Measurements from ENCODE around the gene CAPZA1. TPM values are rescaled to one million over a fixed set of nuclear protein-coding genes. Genes with fewer than 3 reads are reported as not detected.

CAPZA1 gene
- total RNA-seq, 1 experiment from 2014 or later, result 97.5 TPM

DNA sequence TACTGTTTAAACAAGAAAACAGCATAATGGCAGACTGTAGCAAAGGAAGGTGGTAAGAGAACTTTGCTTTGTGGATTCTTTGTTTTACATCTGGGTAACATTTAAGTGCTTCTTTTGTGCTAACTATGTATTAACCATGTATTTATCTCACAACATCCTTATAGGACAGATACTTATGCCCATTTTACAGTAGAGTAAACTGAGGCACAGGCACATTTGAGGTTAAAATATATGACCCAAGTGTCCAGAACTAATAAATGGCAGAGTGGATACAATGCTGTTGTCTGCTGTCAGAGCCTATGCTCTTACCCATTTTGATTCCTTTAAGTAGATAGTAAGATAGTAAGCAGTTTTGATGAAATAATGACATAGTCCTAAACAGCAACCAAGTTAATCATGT lies 7.3 kb downstream of the CAPZA1 start (continued):
- TF ChIP-seq, protein P1, sequence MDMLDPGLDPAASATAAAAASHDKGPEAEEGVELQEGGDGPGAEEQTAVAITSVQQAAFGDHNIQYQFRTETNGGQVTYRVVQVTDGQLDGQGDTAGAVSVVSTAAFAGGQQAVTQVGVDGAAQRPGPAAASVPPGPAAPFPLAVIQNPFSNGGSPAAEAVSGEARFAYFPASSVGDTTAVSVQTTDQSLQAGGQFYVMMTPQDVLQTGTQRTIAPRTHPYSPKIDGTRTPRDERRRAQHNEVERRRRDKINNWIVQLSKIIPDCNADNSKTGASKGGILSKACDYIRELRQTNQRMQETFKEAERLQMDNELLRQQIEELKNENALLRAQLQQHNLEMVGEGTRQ (CRISPR knock-in tag; IDR thresholded peaks at IDR 0.05), result no peak

DNA sequence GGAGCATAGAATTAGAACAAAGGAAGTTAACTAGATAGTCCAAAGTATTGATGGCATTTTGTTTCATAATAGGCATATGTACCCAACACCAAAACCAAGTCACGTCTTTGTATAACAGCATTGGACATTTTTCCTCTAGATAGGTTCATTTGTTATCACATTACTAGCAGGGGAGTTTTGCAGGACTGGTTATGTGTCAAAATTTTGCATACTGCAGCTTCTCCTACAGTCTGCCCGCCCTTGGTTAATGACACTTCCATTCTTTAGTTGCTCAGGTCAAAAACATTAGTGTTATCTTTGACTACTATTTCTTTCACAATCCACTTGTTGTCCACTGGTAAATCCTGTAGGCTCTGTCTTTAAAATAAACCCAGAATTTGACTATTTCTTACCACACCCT lies 8.9 kb downstream of the CAPZA1 start:
- H3K4me3 Mint-ChIP-seq, result no peak overlapping the region
- H3K9me3 Mint-ChIP-seq, result no peaks in the 10 kb centered on the region
- no peaks in the 10 kb centered on the region for H3K27me3 Mint-ChIP-seq (ENCODE audit: low read depth)
- H3K4me1 Mint-ChIP-seq, result no peaks in the 10 kb centered on the region
- H3K36me3 Mint-ChIP-seq, result peaks cover 6% of the 10 kb centered on the region; the same call in 1 of the 2 replicates
- ChIA-PET POLR2A (no interaction called here), CTCF (no interaction called here)
- TF ChIP-seq NFATC4 (CRISPR knock-in tag; IDR thresholded peaks at IDR 0.05) (no peak), ELF4 (CRISPR knock-in tag; IDR thresholded peaks at IDR 0.05; ENCODE audit: low read depth) (no peak), RELA (CRISPR knock-in tag; IDR thresholded peaks at IDR 0.05; ENCODE audit: borderline replicate concordance) (no peak), ZNF138 (CRISPR knock-in tag; conservative IDR thresholded peaks at IDR 0.05) (no peak), TEAD1 (CRISPR knock-in tag; IDR thresholded peaks at IDR 0.05) (no peak), ZNF263 (CRISPR knock-in tag; IDR thresholded peaks at IDR 0.05; ENCODE audit: low read depth) (no peak), GRHL2 (CRISPR knock-in tag; IDR thresholded peaks at IDR 0.05; ENCODE audit: insufficient replicate concordance, severe bottlenecking) (no peak), ESRRA (CRISPR knock-in tag; IDR thresholded peaks at IDR 0.05; ENCODE audit: borderline replicate concordance) (no peak), JUN (CRISPR knock-in tag; IDR thresholded peaks at IDR 0.05) (no peak), KAT7 (CRISPR knock-in tag; IDR thresholded peaks at IDR 0.05; ENCODE audit: borderline replicate concordance) (no peak), HMGA2 (CRISPR knock-in tag; IDR thresholded peaks at IDR 0.05) (no peak), TP53 (CRISPR knock-in tag; IDR thresholded peaks at IDR 0.05) (no peak), ZNF317 (CRISPR knock-in tag; IDR thresholded peaks at IDR 0.05; ENCODE audit: borderline replicate concordance, low read depth) (no peak)
- TF ChIP-seq, protein P2, sequence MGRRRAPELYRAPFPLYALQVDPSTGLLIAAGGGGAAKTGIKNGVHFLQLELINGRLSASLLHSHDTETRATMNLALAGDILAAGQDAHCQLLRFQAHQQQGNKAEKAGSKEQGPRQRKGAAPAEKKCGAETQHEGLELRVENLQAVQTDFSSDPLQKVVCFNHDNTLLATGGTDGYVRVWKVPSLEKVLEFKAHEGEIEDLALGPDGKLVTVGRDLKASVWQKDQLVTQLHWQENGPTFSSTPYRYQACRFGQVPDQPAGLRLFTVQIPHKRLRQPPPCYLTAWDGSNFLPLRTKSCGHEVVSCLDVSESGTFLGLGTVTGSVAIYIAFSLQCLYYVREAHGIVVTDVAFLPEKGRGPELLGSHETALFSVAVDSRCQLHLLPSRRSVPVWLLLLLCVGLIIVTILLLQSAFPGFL (CRISPR knock-in tag; IDR thresholded peaks at IDR 0.05; ENCODE audit: borderline replicate concordance), result no peak
- TF ChIP-seq, protein P3, sequence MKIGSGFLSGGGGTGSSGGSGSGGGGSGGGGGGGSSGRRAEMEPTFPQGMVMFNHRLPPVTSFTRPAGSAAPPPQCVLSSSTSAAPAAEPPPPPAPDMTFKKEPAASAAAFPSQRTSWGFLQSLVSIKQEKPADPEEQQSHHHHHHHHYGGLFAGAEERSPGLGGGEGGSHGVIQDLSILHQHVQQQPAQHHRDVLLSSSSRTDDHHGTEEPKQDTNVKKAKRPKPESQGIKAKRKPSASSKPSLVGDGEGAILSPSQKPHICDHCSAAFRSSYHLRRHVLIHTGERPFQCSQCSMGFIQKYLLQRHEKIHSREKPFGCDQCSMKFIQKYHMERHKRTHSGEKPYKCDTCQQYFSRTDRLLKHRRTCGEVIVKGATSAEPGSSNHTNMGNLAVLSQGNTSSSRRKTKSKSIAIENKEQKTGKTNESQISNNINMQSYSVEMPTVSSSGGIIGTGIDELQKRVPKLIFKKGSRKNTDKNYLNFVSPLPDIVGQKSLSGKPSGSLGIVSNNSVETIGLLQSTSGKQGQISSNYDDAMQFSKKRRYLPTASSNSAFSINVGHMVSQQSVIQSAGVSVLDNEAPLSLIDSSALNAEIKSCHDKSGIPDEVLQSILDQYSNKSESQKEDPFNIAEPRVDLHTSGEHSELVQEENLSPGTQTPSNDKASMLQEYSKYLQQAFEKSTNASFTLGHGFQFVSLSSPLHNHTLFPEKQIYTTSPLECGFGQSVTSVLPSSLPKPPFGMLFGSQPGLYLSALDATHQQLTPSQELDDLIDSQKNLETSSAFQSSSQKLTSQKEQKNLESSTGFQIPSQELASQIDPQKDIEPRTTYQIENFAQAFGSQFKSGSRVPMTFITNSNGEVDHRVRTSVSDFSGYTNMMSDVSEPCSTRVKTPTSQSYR (CRISPR knock-in tag; IDR thresholded peaks at IDR 0.05), result no peak
- TF ChIP-seq, protein P4, sequence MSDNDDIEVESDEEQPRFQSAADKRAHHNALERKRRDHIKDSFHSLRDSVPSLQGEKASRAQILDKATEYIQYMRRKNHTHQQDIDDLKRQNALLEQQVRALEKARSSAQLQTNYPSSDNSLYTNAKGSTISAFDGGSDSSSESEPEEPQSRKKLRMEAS (CRISPR knock-in tag; IDR thresholded peaks at IDR 0.05), result no peak
- TF ChIP-seq, protein P5, sequence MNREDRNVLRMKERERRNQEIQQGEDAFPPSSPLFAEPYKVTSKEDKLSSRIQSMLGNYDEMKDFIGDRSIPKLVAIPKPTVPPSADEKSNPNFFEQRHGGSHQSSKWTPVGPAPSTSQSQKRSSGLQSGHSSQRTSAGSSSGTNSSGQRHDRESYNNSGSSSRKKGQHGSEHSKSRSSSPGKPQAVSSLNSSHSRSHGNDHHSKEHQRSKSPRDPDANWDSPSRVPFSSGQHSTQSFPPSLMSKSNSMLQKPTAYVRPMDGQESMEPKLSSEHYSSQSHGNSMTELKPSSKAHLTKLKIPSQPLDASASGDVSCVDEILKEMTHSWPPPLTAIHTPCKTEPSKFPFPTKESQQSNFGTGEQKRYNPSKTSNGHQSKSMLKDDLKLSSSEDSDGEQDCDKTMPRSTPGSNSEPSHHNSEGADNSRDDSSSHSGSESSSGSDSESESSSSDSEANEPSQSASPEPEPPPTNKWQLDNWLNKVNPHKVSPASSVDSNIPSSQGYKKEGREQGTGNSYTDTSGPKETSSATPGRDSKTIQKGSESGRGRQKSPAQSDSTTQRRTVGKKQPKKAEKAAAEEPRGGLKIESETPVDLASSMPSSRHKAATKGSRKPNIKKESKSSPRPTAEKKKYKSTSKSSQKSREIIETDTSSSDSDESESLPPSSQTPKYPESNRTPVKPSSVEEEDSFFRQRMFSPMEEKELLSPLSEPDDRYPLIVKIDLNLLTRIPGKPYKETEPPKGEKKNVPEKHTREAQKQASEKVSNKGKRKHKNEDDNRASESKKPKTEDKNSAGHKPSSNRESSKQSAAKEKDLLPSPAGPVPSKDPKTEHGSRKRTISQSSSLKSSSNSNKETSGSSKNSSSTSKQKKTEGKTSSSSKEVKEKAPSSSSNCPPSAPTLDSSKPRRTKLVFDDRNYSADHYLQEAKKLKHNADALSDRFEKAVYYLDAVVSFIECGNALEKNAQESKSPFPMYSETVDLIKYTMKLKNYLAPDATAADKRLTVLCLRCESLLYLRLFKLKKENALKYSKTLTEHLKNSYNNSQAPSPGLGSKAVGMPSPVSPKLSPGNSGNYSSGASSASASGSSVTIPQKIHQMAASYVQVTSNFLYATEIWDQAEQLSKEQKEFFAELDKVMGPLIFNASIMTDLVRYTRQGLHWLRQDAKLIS (CRISPR knock-in tag; IDR thresholded peaks at IDR 0.05; ENCODE audit: borderline replicate concordance), result no peak
- TF ChIP-seq, protein P6, sequence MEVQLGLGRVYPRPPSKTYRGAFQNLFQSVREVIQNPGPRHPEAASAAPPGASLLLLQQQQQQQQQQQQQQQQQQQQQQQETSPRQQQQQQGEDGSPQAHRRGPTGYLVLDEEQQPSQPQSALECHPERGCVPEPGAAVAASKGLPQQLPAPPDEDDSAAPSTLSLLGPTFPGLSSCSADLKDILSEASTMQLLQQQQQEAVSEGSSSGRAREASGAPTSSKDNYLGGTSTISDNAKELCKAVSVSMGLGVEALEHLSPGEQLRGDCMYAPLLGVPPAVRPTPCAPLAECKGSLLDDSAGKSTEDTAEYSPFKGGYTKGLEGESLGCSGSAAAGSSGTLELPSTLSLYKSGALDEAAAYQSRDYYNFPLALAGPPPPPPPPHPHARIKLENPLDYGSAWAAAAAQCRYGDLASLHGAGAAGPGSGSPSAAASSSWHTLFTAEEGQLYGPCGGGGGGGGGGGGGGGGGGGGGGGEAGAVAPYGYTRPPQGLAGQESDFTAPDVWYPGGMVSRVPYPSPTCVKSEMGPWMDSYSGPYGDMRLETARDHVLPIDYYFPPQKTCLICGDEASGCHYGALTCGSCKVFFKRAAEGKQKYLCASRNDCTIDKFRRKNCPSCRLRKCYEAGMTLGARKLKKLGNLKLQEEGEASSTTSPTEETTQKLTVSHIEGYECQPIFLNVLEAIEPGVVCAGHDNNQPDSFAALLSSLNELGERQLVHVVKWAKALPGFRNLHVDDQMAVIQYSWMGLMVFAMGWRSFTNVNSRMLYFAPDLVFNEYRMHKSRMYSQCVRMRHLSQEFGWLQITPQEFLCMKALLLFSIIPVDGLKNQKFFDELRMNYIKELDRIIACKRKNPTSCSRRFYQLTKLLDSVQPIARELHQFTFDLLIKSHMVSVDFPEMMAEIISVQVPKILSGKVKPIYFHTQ (CRISPR knock-in tag; IDR thresholded peaks at IDR 0.05), result no peak
- ATAC-seq (no peak), DNase-seq (ENCODE audit: low spot score) (no peak)
- H3K27ac Mint-ChIP-seq, result no peak overlapping the region
